ENCODE data around the gene GALNT17. TPM values are rescaled to one million over a fixed set of nuclear protein-coding genes. Genes with fewer than 3 reads are reported as not detected.

GALNT17 gene
- total RNA-seq, 2 experiments from 2014 or later = not detected

DNA sequence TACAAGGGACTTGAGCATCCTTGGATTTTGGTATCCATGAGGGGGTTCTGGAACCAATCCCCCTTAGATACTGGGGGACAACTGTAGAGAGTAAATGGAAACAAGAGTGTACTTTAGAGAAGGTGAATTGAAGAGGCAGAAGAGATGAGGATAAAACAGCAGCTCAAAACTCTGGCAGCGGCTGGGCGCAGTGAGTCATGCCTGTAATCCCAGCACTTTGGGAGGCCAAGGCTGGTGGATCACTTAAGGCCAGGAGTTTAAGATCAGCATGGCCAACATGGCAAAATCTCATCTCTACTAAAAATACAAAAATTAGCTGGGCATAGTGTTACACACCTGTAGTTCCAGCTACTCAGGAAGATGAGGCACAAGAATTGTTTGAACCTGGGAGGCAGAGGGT, 218.7 kb downstream of the GALNT17 start:
- CTCF ChIA-PET = no interaction called here
- no peaks in the 10 kb centered on the region for H3K36me3 Mint-ChIP-seq (ENCODE audit: low read depth)

GRCh38 chr7:71354716-71355115, 222.8 kb downstream of the GALNT17 start:
- TF ChIP-seq, protein P1, sequence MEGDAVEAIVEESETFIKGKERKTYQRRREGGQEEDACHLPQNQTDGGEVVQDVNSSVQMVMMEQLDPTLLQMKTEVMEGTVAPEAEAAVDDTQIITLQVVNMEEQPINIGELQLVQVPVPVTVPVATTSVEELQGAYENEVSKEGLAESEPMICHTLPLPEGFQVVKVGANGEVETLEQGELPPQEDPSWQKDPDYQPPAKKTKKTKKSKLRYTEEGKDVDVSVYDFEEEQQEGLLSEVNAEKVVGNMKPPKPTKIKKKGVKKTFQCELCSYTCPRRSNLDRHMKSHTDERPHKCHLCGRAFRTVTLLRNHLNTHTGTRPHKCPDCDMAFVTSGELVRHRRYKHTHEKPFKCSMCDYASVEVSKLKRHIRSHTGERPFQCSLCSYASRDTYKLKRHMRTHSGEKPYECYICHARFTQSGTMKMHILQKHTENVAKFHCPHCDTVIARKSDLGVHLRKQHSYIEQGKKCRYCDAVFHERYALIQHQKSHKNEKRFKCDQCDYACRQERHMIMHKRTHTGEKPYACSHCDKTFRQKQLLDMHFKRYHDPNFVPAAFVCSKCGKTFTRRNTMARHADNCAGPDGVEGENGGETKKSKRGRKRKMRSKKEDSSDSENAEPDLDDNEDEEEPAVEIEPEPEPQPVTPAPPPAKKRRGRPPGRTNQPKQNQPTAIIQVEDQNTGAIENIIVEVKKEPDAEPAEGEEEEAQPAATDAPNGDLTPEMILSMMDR (IDR thresholded peaks at IDR 0.05) = no peak
- DNase-seq = no peak
- H3K4me1 Mint-ChIP-seq (ENCODE audit: low read depth) = no peaks in the 10 kb centered on the region
- ChIA-PET CTCF (no interaction called here), POLR2A (no interaction called here)
- no peaks in the 10 kb centered on the region for H3K4me1 ChIP-seq (ENCODE audit: insufficient read depth, low read length)
- H3K36me3 ChIP-seq (ENCODE audit: insufficient read depth, low read length) = no peaks in the 10 kb centered on the region
- peaks cover 22% of the 10 kb centered on the region for H3K9me3 Mint-ChIP-seq
- no peak overlapping the region for H3K27ac Mint-ChIP-seq
- no peak overlapping the region for H3K4me3 ChIP-seq (ENCODE audit: low read length)
- H3K27me3 Mint-ChIP-seq = no peaks in the 10 kb centered on the region
- H3K27ac ChIP-seq (ENCODE audit: low read depth in 1 of 2, low read length in 2 of 2) = no peak overlapping the region
- intact Hi-C loops (cut with DNase I, micrococcal nuclease) = no loop called here
- ATAC-seq (ENCODE audit: poor library complexity) = no peak
- H3K36me3 Mint-ChIP-seq (ENCODE audit: low read depth) = no peaks in the 10 kb centered on the region
- no peak overlapping the region for H3K4me3 Mint-ChIP-seq
- H3K27me3 ChIP-seq (ENCODE audit: control insufficient read depth in 1 of 2, insufficient read depth in 2 of 2, low read length in 2 of 2) = no peaks in the 10 kb centered on the region
- H3K9me3 ChIP-seq (ENCODE audit: control insufficient read depth in 1 of 2, insufficient read depth in 1 of 2, low read length in 2 of 2) = peaks cover 7 to 27% of the 10 kb centered on the region in 2 experiments

More for the DNA sequence above, 218.7 kb downstream of the GALNT17 start:
- H3K4me3 ChIP-seq (ENCODE audit: low read length) = no peak overlapping the region
- no peaks in the 10 kb centered on the region for H3K36me3 ChIP-seq (ENCODE audit: insufficient read depth, low read length)
- Mint-ChIP-seq H3K4me3 (no peak overlapping the region), H3K9me3 (peaks cover 22% of the 10 kb centered on the region), H3K27ac (no peak overlapping the region), H3K4me1 (ENCODE audit: low read depth) (no peaks in the 10 kb centered on the region), H3K27me3 (no peaks in the 10 kb centered on the region)
- H3K4me1 ChIP-seq (ENCODE audit: insufficient read depth, low read length) = no peaks in the 10 kb centered on the region
- TF ChIP-seq, protein P1 (IDR thresholded peaks at IDR 0.05) = no peak
- no peak for DNase-seq
- H3K9me3 ChIP-seq (ENCODE audit: control insufficient read depth in 1 of 2, insufficient read depth in 1 of 2, low read length in 2 of 2) = peaks cover 0 to under 1% of the 10 kb centered on the region in 2 experiments
- no peak overlapping the region for H3K27ac ChIP-seq (ENCODE audit: low read depth in 1 of 2, low read length in 2 of 2)
- intact Hi-C loops (cut with DNase I, micrococcal nuclease) = no loop called here
- ATAC-seq (ENCODE audit: poor library complexity) = no peak
- POLR2A ChIA-PET = no interaction called here
- H3K27me3 ChIP-seq (ENCODE audit: control insufficient read depth in 1 of 2, insufficient read depth in 2 of 2, low read length in 2 of 2) = no peaks in the 10 kb centered on the region

DNA sequence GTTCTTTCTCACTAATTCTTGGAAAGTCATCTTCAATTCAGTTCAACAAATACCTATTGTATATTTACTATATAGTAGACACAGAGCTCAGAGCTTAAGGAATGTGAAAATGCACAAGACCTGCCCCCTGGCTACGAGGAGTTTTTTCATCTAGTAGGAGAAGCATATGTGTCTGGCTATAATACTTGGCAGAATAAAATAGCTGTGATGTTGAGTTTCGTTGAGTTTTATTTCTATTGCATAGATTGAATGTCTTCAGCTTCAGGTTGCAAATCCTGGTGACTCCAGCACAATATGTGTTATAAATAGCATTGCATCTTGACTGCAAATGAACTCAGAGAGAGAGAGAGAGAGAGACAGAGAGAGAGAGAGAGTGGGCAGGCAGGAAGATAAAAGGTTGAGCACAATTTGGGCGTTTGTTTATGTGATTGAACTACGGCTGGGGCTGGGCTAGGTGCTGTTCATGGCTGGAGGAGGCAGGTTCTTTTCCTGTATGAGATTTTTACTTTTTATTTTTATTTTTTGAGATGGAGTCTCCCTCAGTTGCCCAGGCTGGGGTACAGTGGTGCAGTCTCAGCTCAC, 229.6 kb downstream of the GALNT17 start:
- Mint-ChIP-seq H3K27me3 (no peaks in the 10 kb centered on the region), H3K4me3 (no peak overlapping the region), H3K9me3 (peaks cover 12% of the 10 kb centered on the region), H3K36me3 (ENCODE audit: low read depth) (no peaks in the 10 kb centered on the region), H3K4me1 (ENCODE audit: low read depth) (no peaks in the 10 kb centered on the region), H3K27ac (no peak overlapping the region)
- POLR2A ChIA-PET = no interaction called here
- intact Hi-C loops (cut with DNase I, micrococcal nuclease) = no loop called here
- ATAC-seq (ENCODE audit: poor library complexity) = no peak
- no peaks in the 10 kb centered on the region for H3K27me3 ChIP-seq (ENCODE audit: control insufficient read depth in 1 of 2, insufficient read depth in 2 of 2, low read length in 2 of 2)
- no peak for DNase-seq
- CTCF ChIA-PET = no interaction called here
- no peak overlapping the region for H3K27ac ChIP-seq (ENCODE audit: low read depth in 1 of 2, low read length in 2 of 2)
- no peaks in the 10 kb centered on the region for H3K36me3 ChIP-seq (ENCODE audit: insufficient read depth, low read length)
- H3K4me1 ChIP-seq (ENCODE audit: insufficient read depth, low read length) = no peaks in the 10 kb centered on the region
- TF ChIP-seq, protein P1 (IDR thresholded peaks at IDR 0.05) = no peak
- no peak overlapping the region for H3K4me3 ChIP-seq (ENCODE audit: low read length)
- H3K9me3 ChIP-seq (ENCODE audit: control insufficient read depth in 1 of 2, insufficient read depth in 1 of 2, low read length in 2 of 2) = peaks cover 2 to 30% of the 10 kb centered on the region in 2 experiments
